ENCODE measurements around the gene FANCC. TPM values are rescaled to one million over a fixed set of nuclear protein-coding genes. Genes with fewer than 3 reads are reported as not detected.

The FANCC gene
- total RNA-seq, 2 experiments from 2014 or later, result 12.9 to 14.8 TPM

- Mint-ChIP-seq H3K36me3 (peaks cover 2% of the 10 kb centered on the region), H3K4me3 (no peak overlapping the region), H3K9me3 (no peaks in the 10 kb centered on the region), H3K27me3 (no peaks in the 10 kb centered on the region), H3K27ac (no peak overlapping the region), H3K4me1 (no peaks in the 10 kb centered on the region)
- ATAC-seq (ENCODE audit: low read depth) (no peak), DNase-seq (no peak)
- POLR2A ChIA-PET, result no interaction called here
Measured at GRCh38 chr9:95111716-95112115, 205.8 kb downstream of the FANCC start.

- Mint-ChIP-seq H3K4me1 (no peaks in the 10 kb centered on the region), H3K36me3 (peaks cover 4% of the 10 kb centered on the region), H3K27ac (no peak overlapping the region), H3K4me3 (no peak overlapping the region), H3K9me3 (no peaks in the 10 kb centered on the region), H3K27me3 (no peaks in the 10 kb centered on the region)
- ATAC-seq (ENCODE audit: low read depth) (no peak), DNase-seq (no peak)
- POLR2A ChIA-PET, result no interaction called here
Measured at GRCh38 chr9:95110921-95111525, 206.5 kb downstream of the FANCC start.

GRCh38 chr9:95109456-95109855, 208.1 kb downstream of the FANCC start:
- Mint-ChIP-seq H3K9me3 (no peaks in the 10 kb centered on the region), H3K27me3 (no peaks in the 10 kb centered on the region), H3K4me1 (peaks cover 1% of the 10 kb centered on the region), H3K4me3 (no peak overlapping the region), H3K36me3 (peaks cover 7% of the 10 kb centered on the region), H3K27ac (no peak overlapping the region)
- ATAC-seq (ENCODE audit: low read depth) (no peak), DNase-seq (no peak)
- POLR2A ChIA-PET, result interaction anchor here (0.6 to 0.7 kb wide), 2 partner anchors 133 to 1050 kb away, joined by 3 read pairs; no protein-coding TSS in a partner anchor

GRCh38 chr9:95108777-95109176, 208.7 kb downstream of the FANCC start:
- POLR2A ChIA-PET, result interaction anchor here (0.6 to 0.7 kb wide), 2 partner anchors 133 to 1050 kb away, joined by 3 read pairs; no protein-coding TSS in a partner anchor
- Mint-ChIP-seq H3K4me3 (no peak overlapping the region), H3K36me3 (peaks cover 7% of the 10 kb centered on the region), H3K4me1 (peaks cover 1% of the 10 kb centered on the region), H3K9me3 (no peaks in the 10 kb centered on the region), H3K27ac (no peak overlapping the region), H3K27me3 (no peaks in the 10 kb centered on the region)
- DNase-seq (no peak), ATAC-seq (ENCODE audit: low read depth) (no peak)

- H3K4me3 Mint-ChIP-seq, result no peak overlapping the region
- ATAC-seq (ENCODE audit: low read depth) (no peak), DNase-seq (no peak)
- H3K27ac Mint-ChIP-seq, result no peak overlapping the region
- POLR2A ChIA-PET, result no interaction called here
- H3K9me3 Mint-ChIP-seq, result no peaks in the 10 kb centered on the region
- no peaks in the 10 kb centered on the region for H3K27me3 Mint-ChIP-seq
- peaks cover 7% of the 10 kb centered on the region for H3K36me3 Mint-ChIP-seq
- peaks cover 1% of the 10 kb centered on the region for H3K4me1 Mint-ChIP-seq
Measured at GRCh38 chr9:95107976-95108375, 209.5 kb downstream of the FANCC start.

- Mint-ChIP-seq H3K4me1 (peaks cover 1% of the 10 kb centered on the region), H3K9me3 (no peaks in the 10 kb centered on the region), H3K27me3 (no peaks in the 10 kb centered on the region), H3K36me3 (peaks cover 7% of the 10 kb centered on the region), H3K27ac (peak overlapping the region; percentile 48), H3K4me3 (no peak overlapping the region)
- no peak for DNase-seq
- POLR2A ChIA-PET, result no interaction called here
- ATAC-seq (ENCODE audit: low read depth), result no peak
Measured at GRCh38 chr9:95107001-95107749, 210.3 kb downstream of the FANCC start.

- Mint-ChIP-seq H3K9me3 (no peaks in the 10 kb centered on the region), H3K36me3 (peaks cover 7% of the 10 kb centered on the region), H3K4me3 (no peak overlapping the region), H3K27me3 (no peaks in the 10 kb centered on the region), H3K4me1 (peaks cover 1% of the 10 kb centered on the region), H3K27ac (no peak overlapping the region)
- no peak for DNase-seq
- ATAC-seq (ENCODE audit: low read depth), result no peak
- POLR2A ChIA-PET, result no interaction called here
Measured at GRCh38 chr9:95105519-95106287, 211.8 kb downstream of the FANCC start.

- H3K36me3 Mint-ChIP-seq, result peaks cover 7% of the 10 kb centered on the region
- no peak overlapping the region for H3K27ac Mint-ChIP-seq
- no peaks in the 10 kb centered on the region for H3K9me3 Mint-ChIP-seq
- peaks cover 1% of the 10 kb centered on the region for H3K4me1 Mint-ChIP-seq
- POLR2A ChIA-PET, result no interaction called here
- H3K4me3 Mint-ChIP-seq, result no peak overlapping the region
- DNase-seq (no peak), ATAC-seq (ENCODE audit: low read depth) (no peak)
- no peaks in the 10 kb centered on the region for H3K27me3 Mint-ChIP-seq
Measured at GRCh38 chr9:95104980-95105379, 212.5 kb downstream of the FANCC start.

GRCh38 chr9:95104581-95104960, 212.9 kb downstream of the FANCC start:
- POLR2A ChIA-PET, result no interaction called here
- DNase-seq (no peak), ATAC-seq (ENCODE audit: low read depth) (no peak)
- H3K27ac Mint-ChIP-seq, result no peak overlapping the region
- H3K27me3 Mint-ChIP-seq, result no peaks in the 10 kb centered on the region
- H3K9me3 Mint-ChIP-seq, result no peaks in the 10 kb centered on the region
- H3K4me3 Mint-ChIP-seq, result no peak overlapping the region
- H3K36me3 Mint-ChIP-seq, result peaks cover 7% of the 10 kb centered on the region
- H3K4me1 Mint-ChIP-seq, result peaks cover 1% of the 10 kb centered on the region

GRCh38 chr9:95103871-95104580, 213.5 kb downstream of the FANCC start:
- Mint-ChIP-seq H3K36me3 (peaks cover 7% of the 10 kb centered on the region), H3K27me3 (no peaks in the 10 kb centered on the region), H3K27ac (no peak overlapping the region), H3K4me1 (peaks cover 1% of the 10 kb centered on the region), H3K9me3 (no peaks in the 10 kb centered on the region), H3K4me3 (no peak overlapping the region)
- ATAC-seq (ENCODE audit: low read depth) (no peak), DNase-seq (no peak)
- POLR2A ChIA-PET, result no interaction called here

GRCh38 chr9:95103281-95103771, 214.2 kb downstream of the FANCC start:
- Mint-ChIP-seq H3K9me3 (no peaks in the 10 kb centered on the region), H3K4me1 (peaks cover 1% of the 10 kb centered on the region), H3K27ac (no peak overlapping the region), H3K36me3 (peaks cover 7% of the 10 kb centered on the region), H3K4me3 (no peak overlapping the region), H3K27me3 (no peaks in the 10 kb centered on the region)
- DNase-seq (no peak), ATAC-seq (ENCODE audit: low read depth) (no peak)
- POLR2A ChIA-PET, result no interaction called here

- peaks cover 1% of the 10 kb centered on the region for H3K4me1 Mint-ChIP-seq
- DNase-seq (no peak), ATAC-seq (ENCODE audit: low read depth) (no peak)
- H3K9me3 Mint-ChIP-seq, result no peaks in the 10 kb centered on the region
- POLR2A ChIA-PET, result no interaction called here
- H3K27me3 Mint-ChIP-seq, result no peaks in the 10 kb centered on the region
- H3K4me3 Mint-ChIP-seq, result no peak overlapping the region
- H3K36me3 Mint-ChIP-seq, result peaks cover 7% of the 10 kb centered on the region
- H3K27ac Mint-ChIP-seq, result no peak overlapping the region
Measured at GRCh38 chr9:95102572-95102971, 214.9 kb downstream of the FANCC start.

- ATAC-seq (ENCODE audit: low read depth) (no peak), DNase-seq (no peak)
- no peak overlapping the region for H3K4me3 Mint-ChIP-seq
- H3K27ac Mint-ChIP-seq, result no peak overlapping the region
- POLR2A ChIA-PET, result no interaction called here
- H3K36me3 Mint-ChIP-seq, result peaks cover 6% of the 10 kb centered on the region
- H3K9me3 Mint-ChIP-seq, result no peaks in the 10 kb centered on the region
- no peaks in the 10 kb centered on the region for H3K27me3 Mint-ChIP-seq
- peaks cover 1% of the 10 kb centered on the region for H3K4me1 Mint-ChIP-seq
Measured at GRCh38 chr9:95102001-95102433, 215.5 kb downstream of the FANCC start.
